ENCODE results near the gene GPR153.

Gene GPR153

DNA sequence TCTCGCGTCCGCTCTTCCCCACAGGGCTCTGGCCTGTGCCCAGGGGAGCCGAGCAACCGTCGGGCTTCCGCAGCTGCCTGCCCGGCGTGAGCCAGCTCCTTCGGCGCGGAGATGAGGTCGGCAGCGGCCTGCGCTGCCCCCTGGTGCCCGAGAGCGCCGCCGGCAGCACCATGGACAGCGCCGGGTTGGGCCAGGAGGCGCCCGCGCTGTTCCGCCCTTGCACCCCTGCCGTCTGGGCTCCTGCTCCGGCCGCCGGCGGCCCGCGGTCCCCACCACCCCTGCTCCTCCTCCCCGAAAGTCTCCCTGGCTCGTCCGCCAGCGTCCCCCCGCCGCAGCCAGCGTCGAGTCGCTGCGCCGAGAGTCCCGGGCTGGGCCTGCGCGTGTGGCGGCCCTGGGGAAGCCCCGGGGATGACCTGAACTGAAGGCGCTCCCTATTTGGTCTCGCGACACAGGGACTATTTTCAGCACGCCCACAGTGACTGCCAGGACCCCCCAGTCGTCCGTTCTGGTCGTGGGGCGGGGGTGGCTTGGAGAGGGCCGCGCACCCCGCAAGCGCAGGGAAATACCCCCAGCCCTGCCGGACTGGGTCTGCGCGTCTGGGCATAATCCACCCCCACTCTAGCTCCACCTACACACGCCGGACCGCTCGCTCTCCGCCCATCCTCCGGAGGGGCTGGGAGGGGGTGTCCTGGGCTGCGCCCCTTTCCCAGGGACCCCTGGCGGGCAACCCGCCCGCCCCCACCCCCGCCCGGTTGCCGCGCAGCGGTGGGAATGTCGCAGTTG is 15.6 kb downstream of the GPR153 start:
- Histone ChIP-seq H3K4me2 (ENCODE audit: low read length) (peak overlapping the region; percentile 73), H2AFZ (ENCODE audit: low read depth, low read length) (no peak overlapping the region), H3K79me2 (ENCODE audit: low read length) (no peaks in the 10 kb centered on the region), H4K20me1 (ENCODE audit: insufficient read depth, low read length) (no peaks in the 10 kb centered on the region), H3K9ac (ENCODE audit: low read length) (no peak overlapping the region), H3K4me3 (ENCODE audit: low read length) (peak overlapping the region; percentile 77), H3K27me3 (ENCODE audit: low read depth, low read length) (no peaks in the 10 kb centered on the region), H3K9me3 (ENCODE audit: insufficient read depth, low read length) (no peaks in the 10 kb centered on the region), H3K27ac (ENCODE audit: low read length) (no peak overlapping the region), H3K36me3 (replicated peaks; ENCODE audit: low read depth, low read length) (no peaks in the 10 kb centered on the region), H3K4me1 (ENCODE audit: low read length) (peaks cover 4% of the 10 kb centered on the region; the same call in 1 of the 2 replicates)
- TF ChIP-seq, protein P1, sequence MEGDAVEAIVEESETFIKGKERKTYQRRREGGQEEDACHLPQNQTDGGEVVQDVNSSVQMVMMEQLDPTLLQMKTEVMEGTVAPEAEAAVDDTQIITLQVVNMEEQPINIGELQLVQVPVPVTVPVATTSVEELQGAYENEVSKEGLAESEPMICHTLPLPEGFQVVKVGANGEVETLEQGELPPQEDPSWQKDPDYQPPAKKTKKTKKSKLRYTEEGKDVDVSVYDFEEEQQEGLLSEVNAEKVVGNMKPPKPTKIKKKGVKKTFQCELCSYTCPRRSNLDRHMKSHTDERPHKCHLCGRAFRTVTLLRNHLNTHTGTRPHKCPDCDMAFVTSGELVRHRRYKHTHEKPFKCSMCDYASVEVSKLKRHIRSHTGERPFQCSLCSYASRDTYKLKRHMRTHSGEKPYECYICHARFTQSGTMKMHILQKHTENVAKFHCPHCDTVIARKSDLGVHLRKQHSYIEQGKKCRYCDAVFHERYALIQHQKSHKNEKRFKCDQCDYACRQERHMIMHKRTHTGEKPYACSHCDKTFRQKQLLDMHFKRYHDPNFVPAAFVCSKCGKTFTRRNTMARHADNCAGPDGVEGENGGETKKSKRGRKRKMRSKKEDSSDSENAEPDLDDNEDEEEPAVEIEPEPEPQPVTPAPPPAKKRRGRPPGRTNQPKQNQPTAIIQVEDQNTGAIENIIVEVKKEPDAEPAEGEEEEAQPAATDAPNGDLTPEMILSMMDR (IDR thresholded peaks at IDR 0.05; ENCODE audit: low read depth, low read length) = peak; percentile 52
- TF ChIP-seq EZH2phosphoT487 (IDR thresholded peaks at IDR 0.05; ENCODE audit: low read depth) = no peak

DNA sequence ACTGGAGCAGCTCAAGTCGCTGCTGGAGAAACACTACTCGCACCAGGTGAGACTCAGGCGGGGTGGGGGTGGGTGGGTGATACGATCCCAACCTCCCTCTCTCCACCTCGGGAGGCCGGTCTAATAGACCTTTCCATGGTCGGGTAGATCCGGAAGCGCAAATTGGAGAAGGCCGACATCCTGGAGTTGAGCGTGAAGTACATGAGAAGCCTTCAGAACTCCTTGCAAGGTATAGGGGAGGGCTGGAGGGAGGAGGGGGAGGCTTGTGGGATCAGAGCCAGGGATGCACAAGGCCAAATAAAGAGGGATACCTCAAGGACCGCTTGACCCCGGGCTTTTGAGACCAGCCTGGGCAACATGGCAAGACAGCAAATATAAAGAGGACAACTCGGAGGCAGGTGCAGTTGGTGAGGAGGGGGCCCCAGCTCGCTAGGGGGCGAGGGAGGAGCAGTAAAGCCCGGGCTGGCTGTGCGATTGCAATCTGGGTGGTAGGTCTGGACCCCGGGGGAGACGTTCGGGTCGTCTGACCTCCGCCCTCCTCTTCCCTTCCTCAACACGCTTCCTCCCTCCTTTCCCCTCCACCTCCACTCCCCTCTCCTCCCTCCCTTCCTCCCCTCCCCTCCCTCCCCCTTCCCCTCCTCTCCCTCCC is 16.4 kb downstream of the GPR153 start:
- no peak overlapping the region for H3K4me2 ChIP-seq (ENCODE audit: low read length)

DNA sequence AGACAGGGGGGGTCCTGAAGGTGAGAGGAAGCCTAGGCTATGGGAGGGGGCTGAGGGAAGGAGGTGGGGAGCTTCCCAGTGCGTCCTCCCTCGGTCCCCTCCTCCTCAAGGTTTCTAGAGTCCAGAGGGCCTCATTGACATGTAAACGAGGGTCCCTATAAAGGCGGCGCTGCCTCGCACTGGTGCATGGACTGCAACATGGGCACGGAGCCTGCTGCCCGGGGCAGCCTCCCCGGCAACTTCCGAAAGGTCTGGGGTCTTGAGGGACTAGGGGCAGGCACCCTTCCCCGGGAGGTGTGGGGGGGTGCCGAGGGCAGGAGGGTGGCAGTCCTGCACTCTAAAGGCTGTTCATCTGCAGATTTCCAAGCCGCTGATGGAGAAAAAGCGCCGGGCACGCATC is 16.9 kb downstream of the GPR153 start, which contains the start of gene HES3:
HES3 (plus strand) TSS at position 187 of the 400 bp plus-strand sequence; CDS start at position 374, 187 bp downstream.
- no peak within 1 kb of the TSS for H3K9ac ChIP-seq (ENCODE audit: low read length)
- no peak for TF ChIP-seq EZH2phosphoT487 (IDR thresholded peaks at IDR 0.05; ENCODE audit: low read depth)
- TF ChIP-seq, protein P1 (IDR thresholded peaks at IDR 0.05; ENCODE audit: low read depth, low read length) = no peak
- no peaks in the 10 kb centered on the region for H3K27me3 ChIP-seq (ENCODE audit: low read depth, low read length)
- H4K20me1 ChIP-seq (ENCODE audit: insufficient read depth, low read length) = no peaks in the 10 kb centered on the region
- H3K4me2 ChIP-seq (ENCODE audit: low read length) = peak within 1 kb of the TSS; percentile 73
- H3K36me3 ChIP-seq (replicated peaks; ENCODE audit: low read depth, low read length) = no peaks in the 10 kb centered on the region
- H3K27ac ChIP-seq (ENCODE audit: low read length) = no peak within 1 kb of the TSS
- no peaks in the 10 kb centered on the region for H3K9me3 ChIP-seq (ENCODE audit: insufficient read depth, low read length)
- H3K79me2 ChIP-seq (ENCODE audit: low read length) = no peaks in the 10 kb centered on the region
- peaks cover 4% of the 10 kb centered on the region; the same call in 1 of the 2 replicates for H3K4me1 ChIP-seq (ENCODE audit: low read length)
- H3K4me3 ChIP-seq (ENCODE audit: low read length) = peak within 1 kb of the TSS; percentile 77; the same call in 1 of the 2 replicates
- H2AFZ ChIP-seq (ENCODE audit: low read depth, low read length) = no peak within 1 kb of the TSS

More for the DNA sequence above, 16.4 kb downstream of the GPR153 start:
- H3K9ac ChIP-seq (ENCODE audit: low read length) = no peak overlapping the region
- H3K79me2 ChIP-seq (ENCODE audit: low read length) = no peaks in the 10 kb centered on the region
- H3K4me1 ChIP-seq (ENCODE audit: low read length) = peaks cover 4% of the 10 kb centered on the region; the same call in 1 of the 2 replicates
- TF ChIP-seq, protein P1 (IDR thresholded peaks at IDR 0.05; ENCODE audit: low read depth, low read length) = no peak
- TF ChIP-seq EZH2phosphoT487 (IDR thresholded peaks at IDR 0.05; ENCODE audit: low read depth) = no peak
- H4K20me1 ChIP-seq (ENCODE audit: insufficient read depth, low read length) = no peaks in the 10 kb centered on the region
- H3K27ac ChIP-seq (ENCODE audit: low read length) = no peak overlapping the region
- H3K27me3 ChIP-seq (ENCODE audit: low read depth, low read length) = no peaks in the 10 kb centered on the region
- no peaks in the 10 kb centered on the region for H3K9me3 ChIP-seq (ENCODE audit: insufficient read depth, low read length)
- H3K4me3 ChIP-seq (ENCODE audit: low read length) = no peak overlapping the region
- H2AFZ ChIP-seq (ENCODE audit: low read depth, low read length) = no peak overlapping the region
- no peaks in the 10 kb centered on the region for H3K36me3 ChIP-seq (replicated peaks; ENCODE audit: low read depth, low read length)

All from OCI-LY3 (cell line).